ENCODE results near the gene THSD7A. TPM values are rescaled to one million over a fixed set of nuclear protein-coding genes. Genes with fewer than 3 reads are reported as not detected.

Gene THSD7A
- total and polyA plus RNA-seq, 9 of the 15 experiments (the other 6 are each of a cell fraction or from before 2014, with no cell fraction given) = 0.01 to 0.02 TPM; not detected in 7

GRCh38 chr7:11457419-11457818 is 374.6 kb downstream of the THSD7A start (continued):
- TF ChIP-seq RFX1 (IDR thresholded peaks at IDR 0.05) (no peak), NFXL1 (CRISPR knock-in tag; IDR thresholded peaks at IDR 0.05) (no peak), ZNF124 (CRISPR knock-in tag; IDR thresholded peaks at IDR 0.05) (no peak), POLR2A (conservative IDR thresholded peaks at IDR 0.05) (no peak), ELF1 (tag; IDR thresholded peaks at IDR 0.05) (no peak), GATAD2B (IDR thresholded peaks at IDR 0.05; ENCODE audit: borderline replicate concordance) (no peak), USF2 (CRISPR knock-in tag; IDR thresholded peaks at IDR 0.05) (no peak), E4F1 (CRISPR knock-in tag; IDR thresholded peaks at IDR 0.05; ENCODE audit: borderline replicate concordance) (no peak)

- WGBS (ENCODE audit: insufficient coverage, low coverage, missing lambda C conversion rate) = 5% methylated on average over 1 of the region's 1 CpG
- H3K36me3 ChIP-seq (ENCODE audit: control insufficient read depth, insufficient read depth, low read length) = no peaks in the 10 kb centered on the region
- no TSS peak for BruUV-seq (replicated peaks)
- H2AFZ ChIP-seq (ENCODE audit: low read depth, low read length) = no peak overlapping the region
- no peak overlapping the region for H3K9ac ChIP-seq (ENCODE audit: insufficient read depth in 1 of 2, low read depth in 2 of 2, low read length in 2 of 2)
- H3K79me2 ChIP-seq (ENCODE audit: control insufficient read depth, insufficient read depth, low read length) = no peaks in the 10 kb centered on the region
- H3K27me3 ChIP-seq (ENCODE audit: control insufficient read depth in 2 of 2, insufficient read depth in 2 of 2, low read length in 2 of 2) = no peaks in the 10 kb centered on the region
- no peaks in the 10 kb centered on the region for H4K20me1 ChIP-seq (replicated peaks; ENCODE audit: control insufficient read depth, insufficient read depth, low read length)
- H3K4me3 ChIP-seq = no peak overlapping the region
- ChIA-PET CTCF (ENCODE audit: low intra/inter-chr PET ratio) (no interaction called here), POLR2A (no interaction called here)
- FAIRE-seq (no peak), DNase-seq (ENCODE audit: extremely low read depth in 1 of 4, low spot score in 3 of 4) (no peak), ATAC-seq (no peak)
- no peaks in the 10 kb centered on the region for H3K9me1 ChIP-seq (ENCODE audit: control insufficient read depth, insufficient read depth, low read length)
- H3K9me3 ChIP-seq (replicated peaks; ENCODE audit: control insufficient read depth, insufficient read depth, low read depth, low read length) = peaks cover under 1% of the 10 kb centered on the region; the same call in 1 of the 2 replicates
- TF ChIP-seq TFAP4 (CRISPR knock-in tag; IDR thresholded peaks at IDR 0.05; ENCODE audit: borderline replicate concordance) (no peak), ZNF316 (IDR thresholded peaks at IDR 0.05) (no peak), SMARCA4 (IDR thresholded peaks at IDR 0.05) (no peak), SRSF1 (IDR thresholded peaks at IDR 0.05; ENCODE audit: low read depth, low read length) (no peak), TEAD4 (IDR thresholded peaks at IDR 0.05; ENCODE audit: low read length) (no peak), TEAD4 (CRISPR knock-in tag; IDR thresholded peaks at IDR 0.05; ENCODE audit: borderline replicate concordance) (no peak), XRCC4 (IDR thresholded peaks at IDR 0.05; ENCODE audit: extremely low read depth, insufficient read depth, insufficient read length) (no peak), GTF3C2 (IDR thresholded peaks at IDR 0.05; ENCODE audit: borderline replicate concordance, extremely low read depth, insufficient read length) (no peak), KAT8 (IDR thresholded peaks at IDR 0.05; ENCODE audit: low read depth) (no peak), ZC3H8 (IDR thresholded peaks at IDR 0.05) (no peak)
- intact Hi-C loops (cut with micrococcal nuclease) (no loop called here), in situ Hi-C loops (cut with MboI) (no loop called here)
- H3K27ac ChIP-seq (ENCODE audit: extremely low read depth, low read depth, low read length) = no peak overlapping the region
- H3K4me1 ChIP-seq (replicated peaks in 1 of 2; ENCODE audit: control insufficient read depth in 2 of 2, insufficient read depth in 2 of 2, low read length in 2 of 2) = no peaks in the 10 kb centered on the region
- H3K4me2 ChIP-seq (ENCODE audit: insufficient read depth, low read length) = no peak overlapping the region
Measured at GRCh38 chr7:11456574-11456973, 375.4 kb downstream of the THSD7A start.
